Measurements from ENCODE around the gene KIF13A.

GRCh38 chr6:17816921-17817611, 170.4 kb downstream of the KIF13A start:
- TF ChIP-seq BCL3 (IDR thresholded peaks at IDR 0.05; ENCODE audit: borderline replicate concordance, insufficient read depth, low read depth, low read length, poor library complexity, severe bottlenecking) (no peak), FOXK2 (IDR thresholded peaks at IDR 0.05) (no peak), ELK1 (IDR thresholded peaks at IDR 0.05; ENCODE audit: low read depth, low read length) (no peak), HSF1 (IDR thresholded peaks at IDR 0.05; ENCODE audit: low read depth, low read length) (no peak), CBX3 (IDR thresholded peaks at IDR 0.05; ENCODE audit: borderline replicate concordance, low read depth) (no peak), ZBTB11 (CRISPR knock-in tag; IDR thresholded peaks at IDR 0.05) (no peak), EP300 (IDR thresholded peaks at IDR 0.05; ENCODE audit: borderline replicate concordance in 1 of 2, control insufficient read depth in 1 of 2, low read depth in 2 of 2, low read length in 2 of 2) (no peak)

Measured in GM12878 (cell line).